ENCODE data around the gene SESN1.

DNA sequence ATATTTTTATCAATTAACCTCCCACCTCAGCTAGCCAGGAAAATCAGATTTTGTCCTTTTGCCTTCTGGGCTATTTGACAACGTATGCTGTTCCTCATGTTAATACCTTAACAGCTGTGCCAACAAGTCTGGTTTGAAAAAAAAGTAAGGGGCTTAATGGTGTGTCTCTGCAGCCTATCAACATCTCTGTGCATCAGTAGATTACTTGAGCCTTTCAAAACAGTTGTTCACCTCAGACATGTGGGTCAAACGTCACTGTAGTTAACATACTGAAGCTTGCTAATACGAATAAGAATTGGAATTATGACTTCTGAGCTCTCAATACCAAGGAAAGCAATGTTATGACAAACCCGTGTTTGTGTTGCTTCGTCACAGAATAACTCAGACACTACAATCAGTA is 23.7 kb upstream of the SESN1 start:
- TF ChIP-seq, protein P1, sequence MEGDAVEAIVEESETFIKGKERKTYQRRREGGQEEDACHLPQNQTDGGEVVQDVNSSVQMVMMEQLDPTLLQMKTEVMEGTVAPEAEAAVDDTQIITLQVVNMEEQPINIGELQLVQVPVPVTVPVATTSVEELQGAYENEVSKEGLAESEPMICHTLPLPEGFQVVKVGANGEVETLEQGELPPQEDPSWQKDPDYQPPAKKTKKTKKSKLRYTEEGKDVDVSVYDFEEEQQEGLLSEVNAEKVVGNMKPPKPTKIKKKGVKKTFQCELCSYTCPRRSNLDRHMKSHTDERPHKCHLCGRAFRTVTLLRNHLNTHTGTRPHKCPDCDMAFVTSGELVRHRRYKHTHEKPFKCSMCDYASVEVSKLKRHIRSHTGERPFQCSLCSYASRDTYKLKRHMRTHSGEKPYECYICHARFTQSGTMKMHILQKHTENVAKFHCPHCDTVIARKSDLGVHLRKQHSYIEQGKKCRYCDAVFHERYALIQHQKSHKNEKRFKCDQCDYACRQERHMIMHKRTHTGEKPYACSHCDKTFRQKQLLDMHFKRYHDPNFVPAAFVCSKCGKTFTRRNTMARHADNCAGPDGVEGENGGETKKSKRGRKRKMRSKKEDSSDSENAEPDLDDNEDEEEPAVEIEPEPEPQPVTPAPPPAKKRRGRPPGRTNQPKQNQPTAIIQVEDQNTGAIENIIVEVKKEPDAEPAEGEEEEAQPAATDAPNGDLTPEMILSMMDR (IDR thresholded peaks at IDR 0.05 in 2 of 3, conservative IDR thresholded peaks at IDR 0.05 in 1 of 3; ENCODE audit: insufficient read depth in 2 of 3, low read depth in 1 of 3, low read length in 3 of 3) = no peak
- no peak for TF ChIP-seq MAFG (tag; conservative IDR thresholded peaks at IDR 0.05)
- TF ChIP-seq, protein P2, sequence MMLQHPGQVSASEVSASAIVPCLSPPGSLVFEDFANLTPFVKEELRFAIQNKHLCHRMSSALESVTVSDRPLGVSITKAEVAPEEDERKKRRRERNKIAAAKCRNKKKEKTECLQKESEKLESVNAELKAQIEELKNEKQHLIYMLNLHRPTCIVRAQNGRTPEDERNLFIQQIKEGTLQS (IDR thresholded peaks at IDR 0.05) = no peak
- TF ChIP-seq, protein P2 (CRISPR knock-in tag; conservative IDR thresholded peaks at IDR 0.05) = no peak
- TF ChIP-seq, protein P3, sequence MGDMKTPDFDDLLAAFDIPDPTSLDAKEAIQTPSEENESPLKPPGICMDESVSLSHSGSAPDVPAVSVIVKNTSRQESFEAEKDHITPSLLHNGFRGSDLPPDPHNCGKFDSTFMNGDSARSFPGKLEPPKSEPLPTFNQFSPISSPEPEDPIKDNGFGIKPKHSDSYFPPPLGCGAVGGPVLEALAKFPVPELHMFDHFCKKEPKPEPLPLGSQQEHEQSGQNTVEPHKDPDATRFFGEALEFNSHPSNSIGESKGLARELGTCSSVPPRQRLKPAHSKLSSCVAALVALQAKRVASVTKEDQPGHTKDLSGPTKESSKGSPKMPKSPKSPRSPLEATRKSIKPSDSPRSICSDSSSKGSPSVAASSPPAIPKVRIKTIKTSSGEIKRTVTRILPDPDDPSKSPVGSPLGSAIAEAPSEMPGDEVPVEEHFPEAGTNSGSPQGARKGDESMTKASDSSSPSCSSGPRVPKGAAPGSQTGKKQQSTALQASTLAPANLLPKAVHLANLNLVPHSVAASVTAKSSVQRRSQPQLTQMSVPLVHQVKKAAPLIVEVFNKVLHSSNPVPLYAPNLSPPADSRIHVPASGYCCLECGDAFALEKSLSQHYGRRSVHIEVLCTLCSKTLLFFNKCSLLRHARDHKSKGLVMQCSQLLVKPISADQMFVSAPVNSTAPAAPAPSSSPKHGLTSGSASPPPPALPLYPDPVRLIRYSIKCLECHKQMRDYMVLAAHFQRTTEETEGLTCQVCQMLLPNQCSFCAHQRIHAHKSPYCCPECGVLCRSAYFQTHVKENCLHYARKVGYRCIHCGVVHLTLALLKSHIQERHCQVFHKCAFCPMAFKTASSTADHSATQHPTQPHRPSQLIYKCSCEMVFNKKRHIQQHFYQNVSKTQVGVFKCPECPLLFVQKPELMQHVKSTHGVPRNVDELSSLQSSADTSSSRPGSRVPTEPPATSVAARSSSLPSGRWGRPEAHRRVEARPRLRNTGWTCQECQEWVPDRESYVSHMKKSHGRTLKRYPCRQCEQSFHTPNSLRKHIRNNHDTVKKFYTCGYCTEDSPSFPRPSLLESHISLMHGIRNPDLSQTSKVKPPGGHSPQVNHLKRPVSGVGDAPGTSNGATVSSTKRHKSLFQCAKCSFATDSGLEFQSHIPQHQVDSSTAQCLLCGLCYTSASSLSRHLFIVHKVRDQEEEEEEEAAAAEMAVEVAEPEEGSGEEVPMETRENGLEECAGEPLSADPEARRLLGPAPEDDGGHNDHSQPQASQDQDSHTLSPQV (IDR thresholded peaks at IDR 0.05) = no peak
- TF ChIP-seq, protein P4, sequence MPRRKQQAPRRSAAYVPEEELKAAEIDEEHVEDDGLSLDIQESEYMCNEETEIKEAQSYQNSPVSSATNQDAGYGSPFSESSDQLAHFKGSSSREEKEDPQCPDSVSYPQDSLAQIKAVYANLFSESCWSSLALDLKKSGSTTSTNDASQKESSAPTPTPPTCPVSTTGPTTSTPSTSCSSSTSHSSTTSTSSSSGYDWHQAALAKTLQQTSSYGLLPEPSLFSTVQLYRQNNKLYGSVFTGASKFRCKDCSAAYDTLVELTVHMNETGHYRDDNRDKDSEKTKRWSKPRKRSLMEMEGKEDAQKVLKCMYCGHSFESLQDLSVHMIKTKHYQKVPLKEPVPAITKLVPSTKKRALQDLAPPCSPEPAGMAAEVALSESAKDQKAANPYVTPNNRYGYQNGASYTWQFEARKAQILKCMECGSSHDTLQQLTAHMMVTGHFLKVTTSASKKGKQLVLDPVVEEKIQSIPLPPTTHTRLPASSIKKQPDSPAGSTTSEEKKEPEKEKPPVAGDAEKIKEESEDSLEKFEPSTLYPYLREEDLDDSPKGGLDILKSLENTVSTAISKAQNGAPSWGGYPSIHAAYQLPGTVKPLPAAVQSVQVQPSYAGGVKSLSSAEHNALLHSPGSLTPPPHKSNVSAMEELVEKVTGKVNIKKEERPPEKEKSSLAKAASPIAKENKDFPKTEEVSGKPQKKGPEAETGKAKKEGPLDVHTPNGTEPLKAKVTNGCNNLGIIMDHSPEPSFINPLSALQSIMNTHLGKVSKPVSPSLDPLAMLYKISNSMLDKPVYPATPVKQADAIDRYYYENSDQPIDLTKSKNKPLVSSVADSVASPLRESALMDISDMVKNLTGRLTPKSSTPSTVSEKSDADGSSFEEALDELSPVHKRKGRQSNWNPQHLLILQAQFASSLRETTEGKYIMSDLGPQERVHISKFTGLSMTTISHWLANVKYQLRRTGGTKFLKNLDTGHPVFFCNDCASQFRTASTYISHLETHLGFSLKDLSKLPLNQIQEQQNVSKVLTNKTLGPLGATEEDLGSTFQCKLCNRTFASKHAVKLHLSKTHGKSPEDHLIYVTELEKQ (CRISPR knock-in tag; IDR thresholded peaks at IDR 0.05) = no peak
